ENCODE data around the gene FMN1. TPM values are rescaled to one million over a fixed set of nuclear protein-coding genes. Genes with fewer than 3 reads are reported as not detected.

The FMN1 gene
- total and polyA plus RNA-seq, 10 donors: 0.43 to 42.1 (median 8.6) TPM

DNA sequence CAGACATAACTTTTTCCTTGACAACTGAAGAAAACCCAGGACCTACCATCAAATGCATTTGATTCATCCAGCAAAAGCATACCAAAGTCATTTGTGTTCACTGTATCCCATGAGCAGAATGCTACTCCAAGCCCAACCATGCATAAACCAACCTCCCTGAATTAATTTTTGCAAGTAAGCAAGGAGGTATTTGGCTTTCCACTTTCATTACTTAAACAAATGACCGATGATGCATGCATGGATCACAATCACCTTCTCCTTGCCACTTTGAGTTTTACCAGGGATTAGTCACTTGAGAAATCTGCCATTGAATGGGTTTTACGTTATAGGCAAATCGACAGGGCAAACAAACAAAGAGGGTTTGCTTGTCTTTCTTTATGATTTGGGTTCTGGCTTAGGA lies 214.8 kb downstream of the FMN1 start:
- intact Hi-C loops (cut with DNase I; ENCODE audit: low total_unique reads): no loop called here
- Histone ChIP-seq H3K27me3 (replicated peaks in 1 of 7) (peaks cover 0 to 7% (median 0%) of the 10 kb centered on the region in 7 donors), H3K36me3 (no peaks in the 10 kb centered on the region), H3K4me1 (no peaks in the 10 kb centered on the region), H3K9me3 (no peaks in the 10 kb centered on the region), H3K27ac (no peak overlapping the region), H3K4me3 (no peak overlapping the region)
- WGBS, 5 donors: 77 to 91% (median 80%) methylated on average over 3 of the region's 3 CpGs
- TF ChIP-seq POLR2AphosphoS5 (IDR thresholded peaks at IDR 0.05) (no peak), CTCF (IDR thresholded peaks at IDR 0.05 in 8 of 11, conservative IDR thresholded peaks at IDR 0.05 in 3 of 11) (no peak), POLR2A (IDR thresholded peaks at IDR 0.05) (no peak)
- DNase-seq: no peak

- Histone ChIP-seq H3K4me1 (no peaks in the 10 kb centered on the region), H3K9me3 (no peaks in the 10 kb centered on the region), H3K4me3 (no peak overlapping the region), H3K27me3 (replicated peaks in 1 of 7) (peaks cover 0 to 11% (median 0%) of the 10 kb centered on the region in 7 donors), H3K27ac (no peak overlapping the region), H3K36me3 (no peaks in the 10 kb centered on the region)
- no peak for TF ChIP-seq POLR2A (IDR thresholded peaks at IDR 0.05)
- TF ChIP-seq POLR2AphosphoS5 (IDR thresholded peaks at IDR 0.05): no peak
- TF ChIP-seq CTCF (IDR thresholded peaks at IDR 0.05 in 8 of 11, conservative IDR thresholded peaks at IDR 0.05 in 3 of 11): no peak
- WGBS, 5 donors: 50 to 67% (median 61%) methylated on average over 1 of the region's 1 CpG
- intact Hi-C loops (cut with DNase I; ENCODE audit: low total_unique reads): no loop called here
- no peak for DNase-seq
Measured at GRCh38 chr15:32977506-32977905, 217.0 kb downstream of the FMN1 start.

GRCh38 chr15:32974691-32975090 lies 219.8 kb downstream of the FMN1 start:
- intact Hi-C loops (cut with DNase I; ENCODE audit: low total_unique reads): no loop called here
- 86 to 96% (median 92%) methylated on average over 1 of the region's 1 CpG for WGBS, 5 donors
- Histone ChIP-seq H3K4me1 (no peaks in the 10 kb centered on the region), H3K4me3 (no peak overlapping the region), H3K36me3 (no peaks in the 10 kb centered on the region), H3K27ac (no peak overlapping the region), H3K27me3 (replicated peaks in 1 of 7) (peaks cover 0 to 20% (median 0%) of the 10 kb centered on the region in 7 donors), H3K9me3 (no peaks in the 10 kb centered on the region)
- TF ChIP-seq POLR2AphosphoS5 (IDR thresholded peaks at IDR 0.05): no peak
- no peak for DNase-seq

GRCh38 chr15:32972686-32973085 lies 221.8 kb downstream of the FMN1 start:
- no peak for TF ChIP-seq POLR2A (IDR thresholded peaks at IDR 0.05)
- TF ChIP-seq CTCF (IDR thresholded peaks at IDR 0.05 in 8 of 11, conservative IDR thresholded peaks at IDR 0.05 in 3 of 11): no peak
- no peak for TF ChIP-seq POLR2AphosphoS5 (IDR thresholded peaks at IDR 0.05)
- H3K27ac ChIP-seq: no peak overlapping the region
- no peaks in the 10 kb centered on the region for H3K4me1 ChIP-seq
- no peaks in the 10 kb centered on the region for H3K9me3 ChIP-seq
- no peak for DNase-seq
- H3K27me3 ChIP-seq (replicated peaks in 1 of 7): peaks cover 0 to 16% (median 0%) of the 10 kb centered on the region in 7 donors
- 89 to 97% (median 94%) methylated on average over 2 of the region's 2 CpGs for WGBS, 5 donors
- H3K4me3 ChIP-seq: no peak overlapping the region
- intact Hi-C loops (cut with DNase I; ENCODE audit: low total_unique reads): no loop called here
- H3K36me3 ChIP-seq: no peaks in the 10 kb centered on the region

GRCh38 chr15:32970847-32971246 lies 223.7 kb downstream of the FMN1 start:
- H3K27me3 ChIP-seq (replicated peaks in 1 of 7): peaks cover 0 to 13% (median 0%) of the 10 kb centered on the region in 7 donors
- no peak overlapping the region for H3K4me3 ChIP-seq
- intact Hi-C loops (cut with DNase I; ENCODE audit: low total_unique reads): no loop called here
- H3K36me3 ChIP-seq: no peaks in the 10 kb centered on the region
- TF ChIP-seq POLR2AphosphoS5 (IDR thresholded peaks at IDR 0.05): no peak
- no peak for TF ChIP-seq POLR2A (IDR thresholded peaks at IDR 0.05)
- TF ChIP-seq CTCF (IDR thresholded peaks at IDR 0.05 in 8 of 11, conservative IDR thresholded peaks at IDR 0.05 in 3 of 11): no peak
- H3K27ac ChIP-seq: no peak overlapping the region
- WGBS, 5 donors: 84 to 88% (median 86%) methylated on average over 11 of the region's 11 CpGs
- DNase-seq: no peak
- H3K9me3 ChIP-seq: no peaks in the 10 kb centered on the region
- no peaks in the 10 kb centered on the region for H3K4me1 ChIP-seq
